PC-3 (cell line): ENCODE measurements around the gene ICA1L. TPM values are rescaled to one million over a fixed set of nuclear protein-coding genes. Genes with fewer than 3 reads are reported as not detected.

Experiments used
- ATAC-seq: fragments of 200-7000 bp; cut with Tn5 transposase; 2 replicates; pipeline ENCODE4 v1.9.1; 2020; ENCODE audit warnings: mild to moderate bottlenecking, moderate library complexity
- BruUV-seq: library from RNA; stranded (reverse); fragments of 400-500 nt; replicated peaks from 2 replicates; lab custom pipeline; 2021; lab: Mats Ljungman, UMichigan
- CTCF ChIA-PET: fragments of 300-600 bp; sonication (Branson Sonifier 250); formaldehyde crosslinking; loops from one replicate; lab custom pipeline; 2022; ENCODE audit warnings: antibody characterized with exemption; lab: Charles Lee
- POLR2A ChIA-PET: fragments of 300-600 bp; sonication (Branson Sonifier 250); formaldehyde crosslinking; loops from one replicate; lab custom pipeline; 2022; ENCODE audit warnings: antibody characterized with exemption; ENCODE audit not compliant: unreplicated experiment; lab: Charles Lee
- DNase-seq: peaks from one replicate; pipeline ENCODE4 v3.0.0-alpha.2; 2015
- H2AFZ ChIP-seq: fragments of 300-600 bp; sonication (generic); 2 replicates; pipeline ENCODE4 v1.6.0; 2016; ENCODE audit warnings: antibody characterized with exemption, low read length
- H3F3A ChIP-seq: fragments of 300-600 bp; sonication (generic); one replicate; pipeline ENCODE4 v1.6.0; 2017; ENCODE audit warnings: antibody characterized with exemption, low read length, control low read depth, mild to moderate bottlenecking; ENCODE audit not compliant: unreplicated experiment
- H3K27ac ChIP-seq: fragments of 300-600 bp; sonication (generic); 2 replicates; pipeline ENCODE4 v1.5.1; 2016; ENCODE audit warnings: mild to moderate bottlenecking, low read length
- H3K27me3 ChIP-seq: fragments of 300-600 bp; sonication (generic); 2 replicates; pipeline ENCODE4 v1.6.1; 2016; ENCODE audit warnings: low read length, mixed read lengths
- H3K36me3 ChIP-seq: fragments of 300-600 bp; sonication (generic); 2 replicates; pipeline ENCODE4 v1.6.1; 2016; ENCODE audit warnings: low read depth, mixed run types, low read length, mixed read lengths
- H3K4me1 ChIP-seq: fragments of 300-600 bp; sonication (generic); 2 replicates; pipeline ENCODE4 v1.5.1; 2016; ENCODE audit warnings: low read length; ENCODE audit not compliant: insufficient read depth
- H3K4me2 ChIP-seq: fragments of 300-600 bp; sonication (generic); 2 replicates; pipeline ENCODE4 v1.6.0; 2016; ENCODE audit warnings: low read length
- H3K4me3 ChIP-seq: fragments of 300-600 bp; sonication (generic); 2 replicates; pipeline ENCODE4 v1.5.1; 2016; ENCODE audit warnings: mild to moderate bottlenecking, low read length, mixed read lengths
- H3K79me2 ChIP-seq: fragments of 300-600 bp; sonication (generic); 2 replicates; pipeline ENCODE4 v1.6.1; 2017; ENCODE audit warnings: low read length, mixed read lengths
- H3K9ac ChIP-seq: fragments of 300-600 bp; sonication (generic); 2 replicates; pipeline ENCODE4 v1.6.0; 2016; ENCODE audit warnings: mild to moderate bottlenecking, low read length
- H3K9me2 ChIP-seq: fragments of 300-600 bp; sonication (generic); replicated peaks from 2 replicates; pipeline ENCODE4 v1.6.1; 2016; ENCODE audit warnings: mixed run types, low read length, mixed read lengths
- H3K9me3 ChIP-seq: fragments of 300-600 bp; sonication (generic); 2 replicates; pipeline ENCODE4 v1.6.1; 2016; ENCODE audit warnings: low read length, mixed read lengths
- H4K20me1 ChIP-seq: fragments of 300-600 bp; sonication (generic); 2 replicates; pipeline ENCODE4 v1.6.1; 2016; ENCODE audit warnings: low read length, mixed read lengths
- CTCF ChIP-seq: fragments of 300-600 bp; sonication (generic); conservative IDR thresholded peaks from 2 replicates; pipeline ENCODE4 v1.5.1; 2017; ENCODE audit warnings: antibody characterized with exemption, low read depth, mild to moderate bottlenecking, low read length
- EZH2 ChIP-seq: fragments of 300-600 bp; sonication (generic); IDR thresholded peaks from one replicate; pipeline ENCODE4 v1.6.1; 2017; ENCODE audit warnings: antibody characterized with exemption, mild to moderate bottlenecking, low read length; ENCODE audit not compliant: unreplicated experiment
- EZH2phosphoT487 ChIP-seq: fragments of 300-600 bp; sonication (generic); IDR thresholded peaks from 2 replicates; pipeline ENCODE4 v1.6.1; 2018; ENCODE audit warnings: mild to moderate bottlenecking, antibody characterized with exemption, low read length, borderline replicate concordance
- intact Hi-C: fragments of 100-400 bp; cut with micrococcal nuclease; formaldehyde crosslinking; loops from 2 replicates; pipeline ENCODE4 v1.9.0; 2023
- total RNA-seq: library from RNA; depleted of rRNA; stranded (reverse); fragments of >200 nt; gene quantifications from 2 replicates; pipeline ENCODE4 v1.2.3, GENCODE V29; 2014

ICA1L gene
- total RNA-seq, 1 experiment from 2014 or later: 2.5 TPM

GRCh38 chr2:202771741-202772460 is 99.7 kb downstream of the ICA1L start:
- POLR2A ChIA-PET: no interaction called here
- Histone ChIP-seq H3K9me3 (no peaks in the 10 kb centered on the region), H3K27me3 (no peaks in the 10 kb centered on the region), H3K36me3 (no peaks in the 10 kb centered on the region), H3F3A (no peaks in the 10 kb centered on the region), H2AFZ (no peak overlapping the region), H3K79me2 (no peaks in the 10 kb centered on the region), H3K27ac (no peak overlapping the region), H3K4me2 (no peak overlapping the region), H3K9ac (no peak overlapping the region), H3K4me3 (no peak overlapping the region), H3K9me2 (no peaks in the 10 kb centered on the region), H3K4me1 (no peaks in the 10 kb centered on the region), H4K20me1 (no peaks in the 10 kb centered on the region)
- CTCF ChIA-PET: no interaction called here
- TF ChIP-seq CTCF (no peak), EZH2phosphoT487 (no peak), EZH2 (no peak)
- no peak for DNase-seq
- BruUV-seq: no TSS peak
- intact Hi-C loops: no loop called here
- ATAC-seq: no peak

- H3K4me1 ChIP-seq: no peaks in the 10 kb centered on the region
- no peak overlapping the region for H3K9ac ChIP-seq
- DNase-seq: no peak
- POLR2A ChIA-PET: interaction anchor here (0.6 kb wide), 1 partner anchor 136 kb away, joined by 3 read pairs; no protein-coding TSS in a partner anchor
- H3K27me3 ChIP-seq: no peaks in the 10 kb centered on the region
- ATAC-seq: no peak
- no peaks in the 10 kb centered on the region for H3K9me3 ChIP-seq
- H3K4me2 ChIP-seq: no peak overlapping the region
- CTCF ChIA-PET: no interaction called here
- H4K20me1 ChIP-seq: no peaks in the 10 kb centered on the region
- H3K79me2 ChIP-seq: no peaks in the 10 kb centered on the region
- BruUV-seq: no TSS peak
- intact Hi-C loops: no loop called here
- H3K9me2 ChIP-seq: no peaks in the 10 kb centered on the region
- no peak overlapping the region for H2AFZ ChIP-seq
- no peaks in the 10 kb centered on the region for H3K36me3 ChIP-seq
- no peaks in the 10 kb centered on the region for H3F3A ChIP-seq
- H3K27ac ChIP-seq: no peak overlapping the region
- TF ChIP-seq EZH2phosphoT487 (no peak), EZH2 (no peak), CTCF (no peak)
- H3K4me3 ChIP-seq: no peak overlapping the region
Observed at GRCh38 chr2:202771336-202771735, 100.2 kb downstream of the ICA1L start.

DNA sequence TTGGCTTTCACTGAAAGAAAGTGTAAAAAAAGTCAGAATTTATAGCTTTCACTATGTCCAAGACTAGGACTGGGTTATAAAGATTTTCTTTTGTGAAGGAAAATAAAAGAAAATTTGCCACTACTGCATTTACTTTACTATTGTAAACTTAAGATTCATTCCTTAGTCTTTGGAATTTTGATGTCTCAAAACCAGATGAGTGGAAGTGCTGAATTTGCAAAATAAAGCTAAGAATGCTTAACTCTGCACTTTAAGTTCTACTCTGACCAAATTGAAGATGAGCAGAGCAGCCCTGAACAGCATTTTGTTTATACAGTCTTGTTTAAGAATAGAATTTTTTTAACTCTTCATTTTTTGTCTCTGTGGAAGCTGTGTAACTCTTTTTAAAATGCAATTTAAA is 102.4 kb downstream of the ICA1L start:
- H3K27me3 ChIP-seq: no peaks in the 10 kb centered on the region
- ChIA-PET POLR2A (no interaction called here), CTCF (no interaction called here)
- TF ChIP-seq EZH2 (no peak), EZH2phosphoT487 (no peak), CTCF (no peak)
- no peaks in the 10 kb centered on the region for H3K9me2 ChIP-seq
- H3K4me1 ChIP-seq: no peaks in the 10 kb centered on the region
- H3K36me3 ChIP-seq: no peaks in the 10 kb centered on the region
- no peak overlapping the region for H2AFZ ChIP-seq
- H3K9me3 ChIP-seq: no peaks in the 10 kb centered on the region
- ATAC-seq (no peak), DNase-seq (no peak)
- H3K4me3 ChIP-seq: no peak overlapping the region
- no peak overlapping the region for H3K4me2 ChIP-seq
- no peaks in the 10 kb centered on the region for H3K79me2 ChIP-seq
- intact Hi-C loops: no loop called here
- BruUV-seq: no TSS peak
- H4K20me1 ChIP-seq: no peaks in the 10 kb centered on the region
- H3K27ac ChIP-seq: no peak overlapping the region
- no peaks in the 10 kb centered on the region for H3F3A ChIP-seq
- no peak overlapping the region for H3K9ac ChIP-seq
